Breast epithelium (tissue), 4 donors: Measurements from ENCODE around the gene MGST3. TPM values are rescaled to one million over a fixed set of nuclear protein-coding genes. Genes with fewer than 3 reads are reported as not detected.

Experiments used
- DNase-seq, 2 donors: peaks; one replicate each; pipeline ENCODE4 v3.0.0-alpha.2; 2019; ENCODE audit warnings: low spot score in 2 of 2
- H3K27ac ChIP-seq, 2 donors: fragments of 200-600 bp; sonication (generic) in 1 of 2; one replicate each; pipeline ENCODE4 v1.5.1; 2016 to 2019; ENCODE audit warnings: mild to moderate bottlenecking in 1 of 2
- H3K27me3 ChIP-seq, 2 donors: fragments of 200-600 bp; sonication (generic) in 1 of 2; one replicate each; pipeline versions ENCODE4 v1.5.1 to v1.6.0; 2017 to 2019; ENCODE audit warnings: control low read depth in 1 of 2, mild to moderate bottlenecking in 1 of 2
- H3K36me3 ChIP-seq: fragments of 200-600 bp; one replicate; pipeline ENCODE4 v1.5.1; 2019
- H3K4me1 ChIP-seq, 2 donors: fragments of 200-600 bp; sonication (generic); one replicate each; pipeline ENCODE4 v1.5.1; 2016 to 2019; ENCODE audit warnings: control low read depth in 1 of 2
- H3K4me3 ChIP-seq, 3 donors: fragments of 200-600 bp; sonication (generic); 1 replicate in 2 of 3; 2 replicates in 1 of 3; pipeline ENCODE4 v1.5.1; 2016 to 2019; ENCODE audit warnings: mild to moderate bottlenecking in 3 of 3, moderate library complexity in 2 of 3
- H3K9me3 ChIP-seq, 2 donors: fragments of 200-600 bp; sonication (generic) in 1 of 2; one replicate each; pipeline ENCODE4 v1.5.1; 2016 to 2019; ENCODE audit warnings: control low read depth in 1 of 2
- POLR2A ChIP-seq: fragments of 450-650 bp; IDR thresholded peaks from one replicate; pipeline ENCODE4 v1.6.1; 2016; ENCODE audit warnings: antibody characterized with exemption, mild to moderate bottlenecking, moderate library complexity
- POLR2AphosphoS5 ChIP-seq, 3 donors: sonication (generic); formaldehyde crosslinking; IDR thresholded peaks; one replicate each; pipeline ENCODE4 v1.6.1; 2017; ENCODE audit warnings: antibody characterized with exemption in 3 of 3
- intact Hi-C: fragments of 100-400 bp; cut with DNase I; formaldehyde crosslinking; loops from one replicate; pipeline ENCODE4 v1.15.1; 2023; ENCODE audit warnings: low total_unique reads
- total RNA-seq, 3 donors: library from RNA; depleted of rRNA; stranded (reverse); fragments of >200 nt; gene quantifications; one replicate each; pipeline ENCODE4 v1.1.0, GENCODE V29; 2016
- TF ChIP-seq, protein P1 (sequence below), 3 donors: fragments of 450-650 bp; IDR thresholded peaks; one replicate each; pipeline ENCODE4 v1.5.1; 2016 to 2017; ENCODE audit warnings: antibody characterized with exemption in 3 of 3, mild to moderate bottlenecking in 3 of 3, moderate library complexity in 3 of 3

The MGST3 gene
- total RNA-seq, 3 donors from 2014 or later: 140 to 318 (median 251) TPM

GRCh38 chr1:165595246-165595938 lies 35.6 kb upstream of the MGST3 start:
- H3K27ac ChIP-seq: no peak overlapping the region
- DNase-seq: no peak
- H3K36me3 ChIP-seq: no peaks in the 10 kb centered on the region
- TF ChIP-seq, protein P1, sequence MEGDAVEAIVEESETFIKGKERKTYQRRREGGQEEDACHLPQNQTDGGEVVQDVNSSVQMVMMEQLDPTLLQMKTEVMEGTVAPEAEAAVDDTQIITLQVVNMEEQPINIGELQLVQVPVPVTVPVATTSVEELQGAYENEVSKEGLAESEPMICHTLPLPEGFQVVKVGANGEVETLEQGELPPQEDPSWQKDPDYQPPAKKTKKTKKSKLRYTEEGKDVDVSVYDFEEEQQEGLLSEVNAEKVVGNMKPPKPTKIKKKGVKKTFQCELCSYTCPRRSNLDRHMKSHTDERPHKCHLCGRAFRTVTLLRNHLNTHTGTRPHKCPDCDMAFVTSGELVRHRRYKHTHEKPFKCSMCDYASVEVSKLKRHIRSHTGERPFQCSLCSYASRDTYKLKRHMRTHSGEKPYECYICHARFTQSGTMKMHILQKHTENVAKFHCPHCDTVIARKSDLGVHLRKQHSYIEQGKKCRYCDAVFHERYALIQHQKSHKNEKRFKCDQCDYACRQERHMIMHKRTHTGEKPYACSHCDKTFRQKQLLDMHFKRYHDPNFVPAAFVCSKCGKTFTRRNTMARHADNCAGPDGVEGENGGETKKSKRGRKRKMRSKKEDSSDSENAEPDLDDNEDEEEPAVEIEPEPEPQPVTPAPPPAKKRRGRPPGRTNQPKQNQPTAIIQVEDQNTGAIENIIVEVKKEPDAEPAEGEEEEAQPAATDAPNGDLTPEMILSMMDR (IDR thresholded peaks at IDR 0.05): no peak
- TF ChIP-seq POLR2AphosphoS5 (IDR thresholded peaks at IDR 0.05) (no peak), POLR2A (no peak)
- H3K27me3 ChIP-seq: peaks cover 0 to 9% of the 10 kb centered on the region in 2 donors
- H3K4me3 ChIP-seq: no peak overlapping the region
- intact Hi-C loops: loop anchor here (10.0 kb wide), 1 partner anchor 191 kb away; no protein-coding TSS in a partner anchor
- H3K4me1 ChIP-seq: no peaks in the 10 kb centered on the region
- no peaks in the 10 kb centered on the region for H3K9me3 ChIP-seq

GRCh38 chr1:165597883-165598675 lies 33.0 kb upstream of the MGST3 start:
- H3K4me3 ChIP-seq: peak overlapping the region; percentile 47 to 73 (median 61)
- H3K4me1 ChIP-seq: no peaks in the 10 kb centered on the region
- intact Hi-C loops: loop anchor here (10.0 kb wide), 1 partner anchor 193 kb away; no protein-coding TSS in a partner anchor
- H3K27ac ChIP-seq: peak overlapping the region; percentile 71 to 77
- no peaks in the 10 kb centered on the region for H3K36me3 ChIP-seq
- DNase-seq: peak; percentile 93 to 97
- TF ChIP-seq POLR2AphosphoS5 (IDR thresholded peaks at IDR 0.05) (no peak), POLR2A (no peak)
- TF ChIP-seq, protein P1 (IDR thresholded peaks at IDR 0.05): no peak
- peaks cover 0 to 9% of the 10 kb centered on the region in 2 donors for H3K27me3 ChIP-seq
- H3K9me3 ChIP-seq: no peaks in the 10 kb centered on the region

GRCh38 chr1:165598676-165599059 lies 32.4 kb upstream of the MGST3 start:
- Histone ChIP-seq H3K36me3 (no peaks in the 10 kb centered on the region), H3K9me3 (no peaks in the 10 kb centered on the region), H3K4me1 (no peaks in the 10 kb centered on the region), H3K27me3 (peaks cover 0 to 6% of the 10 kb centered on the region in 2 donors), H3K4me3 (peak overlapping the region; percentile 47 to 73 (median 61)), H3K27ac (peak overlapping the region; percentile 71 to 77)
- no peak for DNase-seq
- no peak for TF ChIP-seq POLR2AphosphoS5 (IDR thresholded peaks at IDR 0.05)
- no peak for TF ChIP-seq POLR2A
- TF ChIP-seq, protein P1 (IDR thresholded peaks at IDR 0.05): no peak
- intact Hi-C loops: loop anchor here (10.0 kb wide), 1 partner anchor 194 kb away; no protein-coding TSS in a partner anchor

DNA sequence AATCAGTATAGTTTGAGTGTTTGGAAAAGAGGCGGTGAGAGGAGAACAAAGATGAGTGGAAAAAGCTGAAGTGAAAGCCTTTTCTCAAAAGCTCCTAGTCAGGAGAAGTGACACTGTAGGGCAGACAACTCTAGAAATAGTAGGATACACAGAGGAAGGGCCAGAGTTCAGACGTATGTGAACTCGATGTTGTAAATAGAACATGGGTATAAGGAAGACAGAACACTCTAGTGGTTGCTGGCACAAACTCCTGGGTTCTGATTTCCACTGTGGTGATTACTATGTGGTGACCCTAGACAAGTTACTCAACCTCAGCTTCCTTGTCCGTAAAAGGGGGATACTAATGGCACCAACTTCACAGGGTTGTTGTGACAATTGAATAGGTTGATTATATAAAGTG lies 30.2 kb upstream of the MGST3 start:
- no peak overlapping the region for H3K27ac ChIP-seq
- intact Hi-C loops: no loop called here
- H3K9me3 ChIP-seq: no peaks in the 10 kb centered on the region
- H3K4me1 ChIP-seq: no peaks in the 10 kb centered on the region
- H3K27me3 ChIP-seq: no peaks in the 10 kb centered on the region
- TF ChIP-seq POLR2AphosphoS5 (IDR thresholded peaks at IDR 0.05) (no peak), POLR2A (no peak)
- TF ChIP-seq, protein P1 (IDR thresholded peaks at IDR 0.05): no peak
- H3K4me3 ChIP-seq: no peak overlapping the region
- H3K36me3 ChIP-seq: no peaks in the 10 kb centered on the region
- DNase-seq: no peak

DNA sequence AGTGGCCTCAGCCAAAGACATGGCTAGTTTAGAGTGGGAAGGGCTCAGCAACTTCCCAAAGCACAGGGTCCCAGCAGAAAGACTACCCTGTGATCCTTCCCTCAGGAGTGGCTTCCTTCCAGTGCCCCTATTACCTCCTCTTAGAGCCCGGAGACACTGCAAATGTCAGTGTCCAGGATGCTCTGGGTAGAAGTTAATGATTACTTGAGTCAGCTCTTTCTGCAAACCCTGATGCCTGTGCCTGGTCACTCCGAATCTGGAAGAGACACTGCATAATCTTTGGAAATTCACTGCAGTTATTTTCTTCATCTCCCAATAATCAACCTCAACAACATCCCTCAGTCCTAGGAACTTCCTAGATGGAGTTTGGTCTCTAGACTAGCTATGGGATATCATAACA lies 27.2 kb upstream of the MGST3 start:
- Histone ChIP-seq H3K27me3 (no peaks in the 10 kb centered on the region), H3K27ac (no peak overlapping the region), H3K9me3 (no peaks in the 10 kb centered on the region), H3K4me3 (no peak overlapping the region), H3K4me1 (no peaks in the 10 kb centered on the region), H3K36me3 (no peaks in the 10 kb centered on the region)
- intact Hi-C loops: no loop called here
- DNase-seq: no peak
- TF ChIP-seq, protein P1 (IDR thresholded peaks at IDR 0.05): no peak
- TF ChIP-seq POLR2A: no peak
- TF ChIP-seq POLR2AphosphoS5 (IDR thresholded peaks at IDR 0.05): no peak
